NCI-H2196 (cell line): ENCODE results near the gene CFL1.

Experiments
- DNase-seq: peaks from one replicate; lab custom pipeline; 2025; ENCODE audit not compliant: unreplicated experiment; lab: John Stamatoyannopoulos, UW

Gene CFL1

GRCh38 chr11:65888163-65888814 lies 30.3 kb upstream of the CFL1 start, which contains the start of gene FIBP:
Gene FIBP, minus strand, starts transcription at chr11:65888471. Its CDS starts 53 bp downstream, at chr11:65888418.
- peak; percentile 97 for DNase-seq

- DNase-seq, result no peak
Measured at GRCh38 chr11:65887723-65888162, 29.8 kb upstream of the CFL1 start.

- DNase-seq, result no peak
Measured at GRCh38 chr11:65886826-65887722, 29.1 kb upstream of the CFL1 start.

GRCh38 chr11:65885808-65886536 lies 28.0 kb upstream of the CFL1 start:
- DNase-seq, result no peak

GRCh38 chr11:65885231-65885630 lies 27.3 kb upstream of the CFL1 start:
- no peak for DNase-seq

- peak; percentile 81 for DNase-seq
Measured at GRCh38 chr11:65884716-65885092, 26.7 kb upstream of the CFL1 start.

GRCh38 chr11:65883786-65884715 lies 26.1 kb upstream of the CFL1 start:
- no peak for DNase-seq

GRCh38 chr11:65883058-65883761 lies 25.2 kb upstream of the CFL1 start:
- no peak for DNase-seq

GRCh38 chr11:65882120-65883057 lies 24.4 kb upstream of the CFL1 start:
- DNase-seq, result no peak

GRCh38 chr11:65880844-65881421 lies 23.0 kb upstream of the CFL1 start:
- no peak for DNase-seq

GRCh38 chr11:65880027-65880426 lies 22.0 kb upstream of the CFL1 start:
- DNase-seq, result no peak

- DNase-seq, result no peak
Measured at GRCh38 chr11:65879617-65880016, 21.6 kb upstream of the CFL1 start, which contains the start of gene CTSW. Gene CTSW, plus strand, starts transcription at chr11:65879837. Its CDS starts 18 bp downstream, at chr11:65879855.

GRCh38 chr11:65873318-65874156 lies 15.6 kb upstream of the CFL1 start:
- DNase-seq, result peak; percentile 97

GRCh38 chr11:65872586-65873317 lies 14.8 kb upstream of the CFL1 start, which contains the start of gene EFEMP2:
Gene EFEMP2, minus strand, starts transcription at chr11:65872800. Its CDS starts 446 bp downstream, at chr11:65872354.
- no peak for DNase-seq

- DNase-seq, result no peak
Measured at GRCh38 chr11:65871811-65872548, 14.0 kb upstream of the CFL1 start.
